ENCODE results near the gene RCAN3.
A peak's percentile ranks its signal among the peaks of the same experiment; 100 is the strongest.
"Not testable (repeated sequence)": the region's sequence is repeated elsewhere in the genome, so short reads cannot be mapped to it uniquely, and the experiment has no call there.

Gene RCAN3

GRCh38 chr1:24486331-24487065 lies 16.1 kb upstream of the RCAN3 start:
- no peak for DNase-seq

- no peak for DNase-seq
Measured at GRCh38 chr1:24487455-24487854, 15.2 kb upstream of the RCAN3 start.

GRCh38 chr1:24488159-24488558 lies 14.5 kb upstream of the RCAN3 start:
- not testable (repeated sequence) for DNase-seq

GRCh38 chr1:24489674-24490073 lies 13.0 kb upstream of the RCAN3 start:
- no peak for DNase-seq

- DNase-seq, result no peak
Measured at GRCh38 chr1:24490101-24490781, 12.4 kb upstream of the RCAN3 start.

- no peak for DNase-seq
Measured at GRCh38 chr1:24491577-24492360, 10.9 kb upstream of the RCAN3 start.

GRCh38 chr1:24492935-24493334 lies 9.7 kb upstream of the RCAN3 start:
- not testable (repeated sequence) for DNase-seq

- no peak for DNase-seq
Measured at GRCh38 chr1:24493785-24494184, 8.9 kb upstream of the RCAN3 start.

- DNase-seq, result no peak
Measured at GRCh38 chr1:24498589-24498988, 4.0 kb upstream of the RCAN3 start.

GRCh38 chr1:24500448-24501048 lies 2.1 kb upstream of the RCAN3 start:
- no peak for DNase-seq

GRCh38 chr1:24501371-24502064 lies 1.1 kb upstream of the RCAN3 start:
- DNase-seq, result peak; percentile 65

- peak; percentile 33 for DNase-seq
Measured at GRCh38 chr1:24502065-24502708, 449 bp upstream of the RCAN3 start.

- DNase-seq, result no peak
Measured at GRCh38 chr1:24503059-24503751, 569 bp downstream of the RCAN3 start.

GRCh38 chr1:24503870-24504523 lies 1.4 kb downstream of the RCAN3 start:
- no peak for DNase-seq

- DNase-seq, result no peak
Measured at GRCh38 chr1:24504560-24504959, 1.9 kb downstream of the RCAN3 start.

GRCh38 chr1:24505816-24506215 lies 3.2 kb downstream of the RCAN3 start:
- no peak for DNase-seq

GRCh38 chr1:24506691-24507381 lies 4.2 kb downstream of the RCAN3 start:
- no peak for DNase-seq

- DNase-seq, result no peak
Measured at GRCh38 chr1:24507405-24507804, 4.8 kb downstream of the RCAN3 start.

GRCh38 chr1:24508911-24509310 lies 6.3 kb downstream of the RCAN3 start:
- DNase-seq, result no peak

GRCh38 chr1:24513706-24514105 lies 11.1 kb downstream of the RCAN3 start:
- DNase-seq, result no peak
